PC-9 (cell line): ENCODE measurements around the gene MOB3A.

Experiments
- EZH2 ChIP-seq: fragments of 200-600 bp; sonication (generic); IDR thresholded peaks from 2 replicates; pipeline ENCODE4 v1.8.0; 2017; ENCODE audit warnings: antibody characterized with exemption, low read depth
- TF ChIP-seq, protein P1 (sequence below): fragments of 200-600 bp; sonication (generic); conservative IDR thresholded peaks from 2 replicates; pipeline ENCODE4 v1.6.1; 2017; ENCODE audit warnings: mixed run types, antibody characterized with exemption, mild to moderate bottlenecking, moderate library complexity

DNA sequence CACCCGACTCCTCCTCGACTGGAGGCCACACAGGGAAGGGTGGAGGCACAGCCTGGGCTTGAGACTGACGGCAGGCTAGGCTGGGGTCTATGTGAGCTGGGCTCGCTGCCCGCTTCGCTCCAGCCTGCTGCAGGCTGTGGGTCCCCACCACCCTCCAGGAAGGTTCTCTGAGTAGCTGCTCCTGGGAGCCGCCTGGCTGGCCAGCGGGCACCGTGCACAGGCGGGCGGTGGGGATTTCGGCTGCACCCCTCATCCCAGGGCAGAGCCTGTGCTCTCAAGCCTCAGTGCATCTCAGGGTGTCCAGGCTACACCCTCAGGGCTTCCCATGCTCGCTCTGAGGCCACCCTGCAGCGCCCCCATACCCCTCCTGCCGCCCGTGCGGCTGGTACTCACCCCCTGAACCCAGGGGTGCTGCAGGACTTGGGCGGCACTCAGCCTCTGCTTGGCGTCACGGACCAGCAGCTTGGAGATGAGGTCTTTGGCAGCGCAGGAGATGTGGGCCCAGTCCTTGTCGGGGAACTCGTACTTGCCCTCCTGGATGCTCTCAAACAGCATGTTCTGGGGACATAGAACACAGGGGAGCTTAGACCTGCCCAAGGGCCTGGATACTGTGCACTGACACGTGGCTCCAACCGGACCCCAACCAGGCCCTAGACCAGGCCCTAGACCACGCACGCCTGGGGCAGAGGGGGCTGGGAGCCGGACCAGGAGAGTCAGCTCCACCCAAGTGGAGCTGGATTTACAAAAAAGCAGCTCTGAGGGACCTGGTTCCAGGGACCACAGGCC is 55.3 kb downstream of the MOB3A start:
- TF ChIP-seq, protein P1, sequence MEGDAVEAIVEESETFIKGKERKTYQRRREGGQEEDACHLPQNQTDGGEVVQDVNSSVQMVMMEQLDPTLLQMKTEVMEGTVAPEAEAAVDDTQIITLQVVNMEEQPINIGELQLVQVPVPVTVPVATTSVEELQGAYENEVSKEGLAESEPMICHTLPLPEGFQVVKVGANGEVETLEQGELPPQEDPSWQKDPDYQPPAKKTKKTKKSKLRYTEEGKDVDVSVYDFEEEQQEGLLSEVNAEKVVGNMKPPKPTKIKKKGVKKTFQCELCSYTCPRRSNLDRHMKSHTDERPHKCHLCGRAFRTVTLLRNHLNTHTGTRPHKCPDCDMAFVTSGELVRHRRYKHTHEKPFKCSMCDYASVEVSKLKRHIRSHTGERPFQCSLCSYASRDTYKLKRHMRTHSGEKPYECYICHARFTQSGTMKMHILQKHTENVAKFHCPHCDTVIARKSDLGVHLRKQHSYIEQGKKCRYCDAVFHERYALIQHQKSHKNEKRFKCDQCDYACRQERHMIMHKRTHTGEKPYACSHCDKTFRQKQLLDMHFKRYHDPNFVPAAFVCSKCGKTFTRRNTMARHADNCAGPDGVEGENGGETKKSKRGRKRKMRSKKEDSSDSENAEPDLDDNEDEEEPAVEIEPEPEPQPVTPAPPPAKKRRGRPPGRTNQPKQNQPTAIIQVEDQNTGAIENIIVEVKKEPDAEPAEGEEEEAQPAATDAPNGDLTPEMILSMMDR: no peak
- TF ChIP-seq EZH2: no peak
